HepG2 (cell line): ENCODE measurements around the gene TGFBI.

Experiments used
- CTCF ChIP-seq: sonication (generic); formaldehyde crosslinking; IDR thresholded peaks from 2 replicates; pipeline ENCODE4 v1.5.0; 2020; ENCODE audit warnings: mild to moderate bottlenecking, missing genetic modification reagents, moderate library complexity
- EZH2 ChIP-seq: conservative IDR thresholded peaks from 2 replicates; pipeline ENCODE4 v1.6.1; 2012; ENCODE audit warnings: mild to moderate bottlenecking, low read depth, low read length, moderate library complexity
- ONECUT2 ChIP-seq: sonication (generic); formaldehyde crosslinking; IDR thresholded peaks from 2 replicates; pipeline ENCODE4 v1.4.0; 2020; ENCODE audit warnings: missing genetic modification reagents
- PAF1 ChIP-seq: IDR thresholded peaks from 2 replicates; pipeline ENCODE4 v1.6.1; 2016; ENCODE audit warnings: missing genetic modification reagents, missing compliant biosample characterization
- ZFP41 ChIP-seq: sonication (generic); formaldehyde crosslinking; IDR thresholded peaks from 2 replicates; pipeline ENCODE4 v1.4.0; 2020; ENCODE audit warnings: mild to moderate bottlenecking, missing genetic modification reagents, borderline replicate concordance
- ZNF496 ChIP-seq: sonication (generic); formaldehyde crosslinking; IDR thresholded peaks from 2 replicates; pipeline ENCODE4 v1.8.1; 2023; ENCODE audit warnings: mild to moderate bottlenecking, moderate library complexity, missing genetic modification reagents; ENCODE audit not compliant: insufficient replicate concordance
- ZNF609 ChIP-seq: sonication (generic); formaldehyde crosslinking; IDR thresholded peaks from 2 replicates; pipeline ENCODE4 v1.4.0; 2020; ENCODE audit warnings: mild to moderate bottlenecking, missing genetic modification reagents, borderline replicate concordance
- ZNF747 ChIP-seq: sonication (generic); formaldehyde crosslinking; IDR thresholded peaks from 2 replicates; pipeline ENCODE4 v1.8.1; 2023; ENCODE audit warnings: missing genetic modification reagents, mild to moderate bottlenecking, borderline replicate concordance

DNA sequence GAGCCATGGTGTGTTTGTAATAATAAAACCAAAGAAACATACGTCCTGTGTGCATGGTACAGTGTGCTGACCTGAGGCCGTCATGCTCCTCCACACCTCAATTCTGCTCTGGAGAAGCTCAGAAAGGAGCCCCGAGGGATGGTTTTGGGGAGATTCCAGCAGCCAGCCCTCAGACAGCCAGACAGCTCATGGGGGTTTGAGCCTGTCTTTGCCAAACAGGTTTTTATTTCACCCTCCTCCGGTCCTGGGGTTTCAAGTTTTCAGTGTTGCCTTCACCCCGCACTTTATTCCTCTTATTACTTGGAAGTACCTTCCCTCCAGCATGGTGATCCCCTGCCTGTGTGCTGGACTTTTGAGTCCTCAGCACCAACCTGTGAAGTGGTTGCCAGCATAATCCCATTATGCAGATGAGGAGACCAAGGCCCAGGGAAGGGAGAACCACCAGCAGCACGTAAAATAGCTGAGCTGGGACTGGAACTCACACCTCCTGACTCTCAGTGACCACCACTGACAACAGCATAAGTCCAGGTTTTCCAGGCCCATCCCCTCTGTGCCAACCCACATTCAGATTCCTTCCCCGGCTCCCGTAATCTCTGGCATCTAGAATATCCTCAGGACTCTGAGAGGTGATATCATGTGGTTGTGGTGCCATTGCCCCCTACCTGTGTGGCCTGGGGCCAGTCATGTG lies 35.1 kb downstream of the TGFBI start:
- no peak for TF ChIP-seq ZNF496 (CRISPR knock-in tag)
- no peak for TF ChIP-seq EZH2
- no peak for TF ChIP-seq PAF1
- TF ChIP-seq ZNF609 (CRISPR knock-in tag) = no peak
- TF ChIP-seq ZFP41 (CRISPR knock-in tag) = no peak
- TF ChIP-seq ZNF747 = no peak
- TF ChIP-seq ONECUT2 = no peak
- no peak for TF ChIP-seq CTCF (CRISPR knock-in tag)
